Smooth muscle cell (in vitro differentiated cells): Measurements from ENCODE around the gene BDKRB2. TPM values are rescaled to one million over a fixed set of nuclear protein-coding genes. Genes with fewer than 3 reads are reported as not detected.

Source experiments
- DNase-seq: peaks from one replicate; lab custom pipeline; 2025; ENCODE audit not compliant: unreplicated experiment; lab: John Stamatoyannopoulos, UW
- H2AFZ ChIP-seq: fragments of 200-600 bp; sonication (generic); 2 replicates; pipeline ENCODE4 v1.6.0; 2016; ENCODE audit warnings: antibody characterized with exemption, low read depth, mild to moderate bottlenecking
- H3F3A ChIP-seq: fragments of 200-600 bp; sonication (generic); 2 replicates; pipeline ENCODE4 v1.6.0; 2017; ENCODE audit warnings: antibody characterized with exemption, low read depth
- H3K27ac ChIP-seq: fragments of 200-600 bp; sonication (generic); 2 replicates; pipeline ENCODE4 v1.5.1; 2016; ENCODE audit warnings: low read depth, mild to moderate bottlenecking
- H3K27me3 ChIP-seq: fragments of 200-600 bp; sonication (generic); 2 replicates; pipeline ENCODE4 v1.6.1; 2016; ENCODE audit warnings: low read depth, mild to moderate bottlenecking
- H3K36me3 ChIP-seq: fragments of 200-600 bp; sonication (generic); 2 replicates; pipeline ENCODE4 v1.5.1; 2016; ENCODE audit warnings: low read depth
- H3K4me1 ChIP-seq: fragments of 200-600 bp; sonication (generic); 2 replicates; pipeline ENCODE4 v1.5.1; 2016; ENCODE audit warnings: low read depth
- H3K4me2 ChIP-seq: fragments of 200-600 bp; sonication (generic); 2 replicates; pipeline ENCODE4 v1.6.0; 2016; ENCODE audit warnings: mild to moderate bottlenecking
- H3K4me3 ChIP-seq: fragments of 200-600 bp; sonication (generic); 2 replicates; pipeline ENCODE4 v1.5.1; 2016; ENCODE audit warnings: mild to moderate bottlenecking
- H3K79me2 ChIP-seq: fragments of 200-600 bp; sonication (generic); 2 replicates; pipeline ENCODE4 v1.6.0; 2016; ENCODE audit warnings: low read depth, mild to moderate bottlenecking
- H3K9ac ChIP-seq: fragments of 200-600 bp; sonication (generic); 2 replicates; pipeline ENCODE4 v1.6.0; 2016; ENCODE audit warnings: low read depth
- H3K9me3 ChIP-seq: fragments of 200-600 bp; sonication (generic); replicated peaks from 2 replicates; pipeline ENCODE4 v1.5.1; 2016; ENCODE audit warnings: low read depth
- H4K20me1 ChIP-seq: fragments of 200-600 bp; sonication (generic); 2 replicates; pipeline ENCODE4 v1.6.0; 2016; ENCODE audit warnings: low read depth
- CTCF ChIP-seq: fragments of 200-600 bp; sonication (generic); IDR thresholded peaks from 2 replicates; pipeline ENCODE4 v1.5.1; 2017; ENCODE audit warnings: borderline replicate concordance, mild to moderate bottlenecking, antibody characterized with exemption; ENCODE audit not compliant: insufficient read depth, poor library complexity, severe bottlenecking
- WGBS: methylation state at CpG from one replicate; pipeline ENCODE4 v1.1.7; 2016; ENCODE audit warnings: low lambda C conversion rate; 5-methylcytosine and 5-hydroxymethylcytosine counted together
- polyA plus RNA-seq: library from polyadenylated mRNA; unstranded; fragments of >200 nt; fragmentation: Nextera tagmentation; extraction: Ambion mirVana; gene quantifications from 2 replicates; pipeline ENCODE4 v1.2.1, GENCODE V29; 2016
- total RNA-seq: library from RNA; depleted of rRNA; stranded (reverse); fragments of >200 nt; gene quantifications from 2 replicates; pipeline ENCODE4 v1.2.3, GENCODE V29; 2014

Gene BDKRB2
- total and polyA plus RNA-seq, 2 experiments from 2014 or later = 10.4 to 16.9 TPM

- Histone ChIP-seq H3K4me3 (no peak overlapping the region), H3K9ac (no peak overlapping the region), H3K36me3 (no peaks in the 10 kb centered on the region), H3K79me2 (peaks cover 9% of the 10 kb centered on the region), H3K27me3 (no peaks in the 10 kb centered on the region), H3K27ac (peak overlapping the region; percentile 50), H3F3A (peaks cover 12% of the 10 kb centered on the region), H2AFZ (no peak overlapping the region), H3K4me1 (peaks cover 6% of the 10 kb centered on the region), H4K20me1 (peaks cover 6% of the 10 kb centered on the region), H3K9me3 (peaks cover 8% of the 10 kb centered on the region), H3K4me2 (no peak overlapping the region)
- WGBS = 88% methylated on average over 1 of the region's 1 CpG
- DNase-seq = no peak
- TF ChIP-seq CTCF = no peak
Measured at GRCh38 chr14:96216627-96217026, 12.0 kb downstream of the BDKRB2 start.

- no peaks in the 10 kb centered on the region for H3K27me3 ChIP-seq
- H3K4me1 ChIP-seq = peaks cover 6% of the 10 kb centered on the region
- H4K20me1 ChIP-seq = peaks cover 6% of the 10 kb centered on the region
- peaks cover 7% of the 10 kb centered on the region for H3K79me2 ChIP-seq
- no peak overlapping the region for H3K9ac ChIP-seq
- 89% methylated on average over 8 of the region's 8 CpGs for WGBS
- H3K36me3 ChIP-seq = no peaks in the 10 kb centered on the region
- no peak for DNase-seq
- no peaks in the 10 kb centered on the region for H3K9me3 ChIP-seq
- H3K27ac ChIP-seq = no peak overlapping the region
- no peak for TF ChIP-seq CTCF
- H3F3A ChIP-seq = peaks cover 12% of the 10 kb centered on the region
- no peak overlapping the region for H3K4me3 ChIP-seq
- no peak overlapping the region for H3K4me2 ChIP-seq
- H2AFZ ChIP-seq = no peak overlapping the region
Measured at GRCh38 chr14:96217376-96217913, 12.8 kb downstream of the BDKRB2 start.

- no peak for TF ChIP-seq CTCF
- peaks cover 5% of the 10 kb centered on the region for H3K79me2 ChIP-seq
- no peaks in the 10 kb centered on the region for H3K4me1 ChIP-seq
- H3F3A ChIP-seq = no peaks in the 10 kb centered on the region
- H4K20me1 ChIP-seq = peaks cover 6% of the 10 kb centered on the region
- H2AFZ ChIP-seq = no peak overlapping the region
- no peak for DNase-seq
- WGBS = 84% methylated on average over 7 of the region's 7 CpGs
- H3K4me3 ChIP-seq = no peak overlapping the region
- H3K27me3 ChIP-seq = no peaks in the 10 kb centered on the region
- H3K9ac ChIP-seq = no peak overlapping the region
- H3K27ac ChIP-seq = no peak overlapping the region
- no peaks in the 10 kb centered on the region for H3K9me3 ChIP-seq
- peaks cover 3% of the 10 kb centered on the region for H3K36me3 ChIP-seq
- H3K4me2 ChIP-seq = no peak overlapping the region
Measured at GRCh38 chr14:96221109-96221650, 16.5 kb downstream of the BDKRB2 start.

- no peak overlapping the region for H2AFZ ChIP-seq
- peaks cover 5% of the 10 kb centered on the region for H3K79me2 ChIP-seq
- no peak overlapping the region for H3K9ac ChIP-seq
- DNase-seq = no peak
- no peaks in the 10 kb centered on the region for H3K4me1 ChIP-seq
- H3K27ac ChIP-seq = no peak overlapping the region
- no peaks in the 10 kb centered on the region for H3K9me3 ChIP-seq
- no peak overlapping the region for H3K4me2 ChIP-seq
- H3K36me3 ChIP-seq = peaks cover 3% of the 10 kb centered on the region
- H3K4me3 ChIP-seq = no peak overlapping the region
- peaks cover 6% of the 10 kb centered on the region for H4K20me1 ChIP-seq
- no peaks in the 10 kb centered on the region for H3F3A ChIP-seq
- no peak for TF ChIP-seq CTCF
- no peaks in the 10 kb centered on the region for H3K27me3 ChIP-seq
- WGBS = 87% methylated on average over 8 of the region's 8 CpGs
Measured at GRCh38 chr14:96221841-96222240, 17.2 kb downstream of the BDKRB2 start.
